Activated CD4-positive, CD25-positive, alpha-beta regulatory T cell treated with anti-CD3 and anti-CD28 coated beads, Interleukin-2, amount 50 U/mL, for 16 hours (primary cell): ENCODE measurements around the gene SLC6A5.

Source experiments
- DNase-seq: peaks from one replicate; pipeline ENCODE4 v3.0.0-alpha.2; 2020; ENCODE audit warnings: low read depth, low spot score

Gene SLC6A5

GRCh38 chr11:20596205-20597153, 2.9 kb upstream of the SLC6A5 start:
- DNase-seq: no peak

DNA sequence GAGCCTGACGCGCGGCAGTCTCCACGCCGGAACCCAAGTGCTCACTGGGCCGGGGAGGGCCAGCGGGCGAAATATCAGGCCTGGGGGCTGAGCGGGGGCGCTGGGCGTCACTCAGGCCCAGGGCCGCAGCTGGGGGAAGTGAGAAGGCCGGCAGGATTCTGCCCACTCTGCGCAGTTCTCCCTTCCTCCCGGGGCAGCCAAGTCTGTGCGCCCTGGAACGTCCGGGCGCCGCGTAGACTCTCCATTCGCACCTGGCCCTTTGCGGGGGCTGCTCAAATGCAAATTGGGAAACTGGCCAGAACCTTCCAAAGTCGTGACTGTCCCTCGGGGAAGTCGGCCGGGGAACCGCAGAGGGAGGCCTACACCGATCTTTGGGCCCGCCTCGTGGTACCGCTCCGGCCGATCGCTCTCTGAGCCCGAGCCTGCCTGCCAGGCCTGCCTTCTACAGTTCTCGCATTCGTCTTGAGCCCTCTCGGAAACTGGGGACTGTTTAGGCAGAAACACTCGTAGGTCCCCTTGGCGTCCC, 2.2 kb upstream of the SLC6A5 start:
- DNase-seq: no peak

DNA sequence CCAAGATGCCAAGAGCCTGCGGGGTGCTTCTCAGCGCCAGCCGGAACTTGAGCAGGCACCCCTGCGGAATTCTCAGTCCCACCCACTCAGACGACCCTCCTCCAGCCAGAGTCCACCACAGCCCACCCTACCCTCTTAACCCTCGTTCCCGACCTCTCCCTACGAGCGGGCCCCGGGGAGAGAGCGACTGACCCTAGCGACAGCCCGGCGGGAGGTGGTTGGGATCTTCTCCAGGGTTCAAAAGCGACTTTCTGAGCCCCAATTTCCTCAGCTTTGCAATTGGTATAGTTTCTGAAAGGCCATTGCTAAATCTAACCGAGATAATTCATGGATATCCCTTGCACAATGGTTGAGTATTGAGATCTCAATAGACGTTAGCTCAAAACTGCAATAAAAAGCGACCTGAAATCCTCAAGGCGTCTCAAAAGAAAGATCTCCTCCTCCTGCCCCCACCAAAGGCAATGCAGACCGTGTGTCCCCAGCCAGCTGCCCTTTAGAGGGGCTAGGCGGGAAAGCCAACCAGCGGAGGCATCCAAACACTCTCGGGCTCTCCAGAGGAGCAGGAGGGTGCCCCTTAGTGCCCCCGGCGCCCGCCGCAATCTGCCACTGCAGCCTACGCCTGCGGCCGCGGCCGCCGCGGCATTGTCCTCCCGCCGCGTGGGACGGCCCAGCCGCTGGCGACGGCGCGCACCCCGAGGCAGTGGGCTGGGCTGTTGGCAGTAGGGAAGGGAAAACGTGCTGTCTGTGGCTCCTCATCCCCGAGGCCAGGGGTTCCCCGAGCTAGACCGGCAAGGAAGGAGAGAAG, 1.5 kb upstream of the SLC6A5 start:
- DNase-seq: no peak

GRCh38 chr11:20598492-20598891, 916 bp upstream of the SLC6A5 start:
- no peak for DNase-seq

- DNase-seq: no peak
These were observed 575 bp downstream of the SLC6A5 start for GRCh38 chr11:20600020-20600346.

DNA sequence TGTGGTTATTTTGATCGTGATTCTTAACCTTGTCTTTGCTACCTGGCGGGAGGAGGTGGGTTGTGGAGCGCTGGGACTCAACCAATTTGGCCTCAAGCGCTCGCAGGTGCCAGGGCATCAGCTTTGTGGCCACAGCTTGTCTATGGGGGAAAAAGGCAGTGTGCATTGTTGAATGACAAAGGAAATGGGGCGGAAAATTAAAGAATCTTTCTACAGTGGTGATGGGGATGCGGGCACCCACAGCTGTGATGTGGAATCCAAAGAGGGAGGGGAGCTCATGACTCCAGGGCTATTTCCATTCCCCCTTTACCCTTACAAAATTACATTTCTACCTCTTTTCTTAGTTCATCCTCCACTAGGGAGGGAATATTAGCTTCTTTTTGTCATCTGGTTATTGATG, 1.1 kb downstream of the SLC6A5 start:
- DNase-seq: no peak

- DNase-seq: no peak
These were observed 2.0 kb downstream of the SLC6A5 start for GRCh38 chr11:20601221-20601914.

DNA sequence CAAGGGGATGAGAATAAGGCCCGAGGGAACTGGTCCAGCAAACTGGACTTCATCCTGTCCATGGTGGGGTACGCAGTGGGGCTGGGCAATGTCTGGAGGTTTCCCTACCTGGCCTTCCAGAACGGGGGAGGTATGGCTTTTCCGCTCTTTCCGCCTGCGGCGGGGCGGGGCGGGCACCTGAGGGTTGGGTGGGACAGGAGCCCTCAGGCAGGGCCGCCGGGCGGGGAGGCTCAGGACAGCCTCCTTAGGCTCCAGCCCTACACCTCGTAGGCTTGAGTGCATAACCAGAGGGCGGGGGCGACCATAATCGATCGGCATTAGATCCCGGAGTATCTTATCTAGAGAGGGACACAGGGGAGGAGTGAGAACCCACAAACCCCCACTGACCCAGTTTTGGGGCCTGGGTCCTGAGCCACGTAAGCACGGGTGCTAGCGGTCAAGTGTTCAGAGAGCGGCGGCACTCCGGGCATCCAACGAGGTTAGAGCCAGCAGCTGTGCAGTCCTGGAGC, 4.9 kb downstream of the SLC6A5 start:
- no peak for DNase-seq

DNA sequence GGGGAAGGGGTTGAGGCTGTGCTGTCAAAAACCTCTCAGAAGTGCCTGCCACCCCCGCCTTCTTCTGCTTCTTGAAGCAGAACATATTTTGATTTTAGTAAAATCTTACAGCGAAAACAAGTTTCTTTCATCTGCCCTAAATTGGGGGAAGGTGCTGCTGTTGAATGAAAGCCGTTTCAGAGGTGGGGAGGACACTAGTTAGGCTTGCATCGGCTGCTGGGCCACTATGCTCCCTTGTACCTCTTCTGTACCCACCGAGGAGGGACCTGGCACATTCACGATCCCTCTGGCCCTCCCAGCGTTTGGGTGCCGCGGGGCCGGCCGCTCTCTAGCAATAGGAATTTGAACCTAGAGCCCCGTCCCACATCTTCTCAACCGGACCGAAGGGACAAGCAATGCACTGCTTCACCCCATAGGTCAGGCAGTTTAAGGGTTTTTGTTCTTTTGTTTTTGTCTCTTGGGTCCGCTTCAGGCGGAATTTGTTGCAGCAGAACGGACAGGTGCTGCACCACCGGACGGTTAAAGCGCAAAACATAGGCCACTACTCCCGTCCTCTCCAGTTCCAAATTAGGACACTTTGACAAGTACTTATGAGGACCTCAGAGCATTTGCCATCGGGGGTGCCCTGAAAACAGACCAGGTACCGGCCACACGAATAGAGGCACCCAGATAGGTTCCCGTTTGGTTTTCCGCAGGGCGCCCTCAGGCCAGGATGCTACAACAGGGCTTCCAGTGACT, 5.6 kb downstream of the SLC6A5 start:
- no peak for DNase-seq

DNA sequence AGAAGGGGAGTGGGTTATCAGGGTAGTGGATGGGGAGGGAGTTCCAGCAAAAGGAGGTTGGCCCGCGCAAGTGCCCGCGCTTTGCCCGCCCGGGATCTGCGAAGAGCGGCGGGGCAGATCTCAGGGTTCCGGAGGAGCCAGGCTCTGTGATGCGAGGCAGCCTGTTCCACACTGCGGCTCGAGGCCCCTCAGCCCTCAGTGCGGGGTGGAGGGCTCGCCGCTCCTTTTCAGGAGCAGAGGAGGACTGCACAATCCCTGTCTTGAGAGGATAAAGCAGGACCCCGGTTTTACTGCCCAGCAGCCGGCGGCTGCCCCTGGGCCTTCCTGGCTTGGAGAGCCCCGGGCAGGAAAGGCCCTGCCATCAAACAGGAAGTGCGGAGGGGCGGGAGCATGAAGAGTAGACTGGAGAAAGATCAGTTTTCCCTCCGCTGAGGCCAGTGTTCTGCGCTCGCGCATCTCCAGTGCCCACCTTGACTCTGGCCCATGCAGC, 6.2 kb downstream of the SLC6A5 start:
- no peak for DNase-seq

DNA sequence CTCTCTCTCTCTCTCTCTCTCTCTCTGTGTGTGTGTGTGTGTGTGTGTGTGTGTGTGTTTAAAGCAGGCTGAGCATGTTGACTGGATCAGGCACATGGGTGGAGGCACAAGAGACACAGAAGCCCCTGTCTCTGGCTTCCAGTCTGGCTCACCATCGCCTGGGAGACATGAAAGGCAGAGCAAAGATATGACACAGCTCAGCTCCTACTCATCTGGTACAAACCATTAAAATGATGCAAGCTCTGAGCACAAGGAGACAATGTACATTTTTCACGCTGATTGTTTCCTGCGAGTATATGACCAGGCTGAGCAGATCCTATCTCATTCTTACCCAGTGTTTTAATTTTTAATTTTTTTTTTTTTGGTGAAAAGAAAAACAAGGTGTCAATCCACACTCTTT, 9.5 kb downstream of the SLC6A5 start:
- DNase-seq: no peak

GRCh38 chr11:20609727-20610707, 10.6 kb downstream of the SLC6A5 start:
- peak; percentile 10 for DNase-seq

- no peak for DNase-seq
These were observed 11.4 kb downstream of the SLC6A5 start for GRCh38 chr11:20610825-20611224.

- no peak for DNase-seq
These were observed 12.0 kb downstream of the SLC6A5 start for GRCh38 chr11:20611445-20611844.

DNA sequence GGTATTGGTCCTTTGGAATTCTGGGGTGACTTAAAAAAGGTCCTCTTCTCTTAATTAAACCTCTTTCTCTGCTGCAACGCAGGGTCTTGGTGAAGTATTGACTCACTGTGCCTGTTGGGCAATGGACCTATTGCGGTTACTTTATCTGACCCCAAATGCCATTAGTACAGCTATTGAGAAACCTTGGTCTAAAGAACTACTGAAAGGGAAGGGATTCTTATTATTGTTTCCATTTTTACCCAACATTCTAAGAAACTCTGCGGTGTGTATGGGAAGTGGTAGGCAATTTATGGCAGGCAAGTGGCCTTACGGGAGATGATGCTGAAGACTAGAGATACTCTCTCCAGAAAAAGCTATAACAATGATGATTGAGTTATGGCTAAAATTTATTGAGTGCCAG, 12.5 kb downstream of the SLC6A5 start:
- no peak for DNase-seq

DNA sequence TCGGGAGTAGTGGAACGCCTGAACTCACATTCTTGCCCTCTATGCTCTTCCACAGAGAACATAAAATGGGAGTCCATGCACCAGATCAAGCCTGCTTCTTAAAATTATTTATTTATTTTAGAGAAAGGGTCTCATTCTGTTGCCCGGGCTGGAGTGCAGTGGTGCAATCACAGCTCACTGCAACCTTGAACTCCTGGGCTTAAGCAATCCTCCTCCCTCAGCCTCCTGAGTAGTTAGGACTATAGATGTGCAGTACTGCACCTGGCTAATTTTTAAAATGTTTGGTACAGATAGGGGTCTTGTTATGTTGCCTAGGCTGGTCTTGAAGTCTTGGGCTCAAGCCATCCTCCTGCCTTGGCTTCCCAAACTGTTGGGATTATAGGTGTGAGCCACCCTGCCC, 13.0 kb downstream of the SLC6A5 start:
- DNase-seq: no peak

DNA sequence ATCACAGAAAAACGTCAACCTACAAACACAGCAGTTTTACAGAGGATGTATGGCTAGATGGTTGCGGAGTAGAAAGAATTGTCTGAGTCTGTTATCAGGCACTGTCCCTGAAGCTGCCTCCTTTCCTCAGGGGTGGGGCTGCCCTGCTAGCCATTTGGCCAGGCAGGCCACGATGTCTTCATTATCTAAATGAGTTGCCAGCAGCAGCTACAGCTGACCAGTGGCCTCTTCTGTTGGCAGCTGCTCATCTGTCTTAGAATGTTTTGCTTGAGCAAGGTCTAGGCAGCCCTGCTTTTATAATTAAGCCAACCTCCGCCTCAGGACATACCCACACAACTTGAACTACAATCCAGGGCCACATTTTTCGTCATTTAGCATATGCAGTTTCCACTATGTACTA, 17.5 kb downstream of the SLC6A5 start:
- no peak for DNase-seq

DNA sequence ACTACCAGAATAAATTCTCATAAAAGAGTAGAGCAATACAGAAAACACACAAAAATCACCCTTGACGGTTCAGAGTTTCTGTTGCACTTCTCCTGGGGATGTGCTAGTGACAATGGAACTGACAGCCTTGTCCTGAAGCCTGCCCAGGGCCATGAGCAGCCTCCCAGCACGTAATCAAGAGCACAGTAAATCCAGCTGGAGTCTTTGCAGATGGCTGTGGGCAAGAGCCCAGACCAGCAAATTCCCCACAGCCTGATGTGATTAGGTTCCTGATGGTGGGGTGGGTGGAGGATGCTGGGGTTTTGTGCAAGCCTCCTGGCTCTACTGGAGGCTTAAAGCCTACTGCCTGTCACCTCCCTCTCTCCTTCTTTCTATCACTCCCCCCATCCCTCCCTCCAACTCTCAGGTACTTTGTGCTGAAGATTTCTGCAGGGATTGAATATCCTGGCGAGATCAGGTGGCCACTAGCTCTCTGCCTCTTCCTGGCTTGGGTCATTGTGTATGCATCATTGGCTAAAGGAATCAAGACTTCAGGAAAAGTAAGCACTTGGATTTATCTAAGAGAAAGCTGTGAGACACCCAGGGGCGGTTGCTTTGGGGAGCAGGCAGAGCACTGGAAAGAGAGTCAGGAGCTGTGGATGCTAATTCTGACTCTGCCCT, 18.1 kb downstream of the SLC6A5 start:
- no peak for DNase-seq

GRCh38 chr11:20618083-20618482, 18.7 kb downstream of the SLC6A5 start:
- DNase-seq: no peak
